ENCODE results near the gene FXR1.
"Not testable (repeated sequence)": the region's sequence is repeated elsewhere in the genome, so short reads cannot be mapped to it uniquely, and the experiment has no call there.

The FXR1 gene

DNA sequence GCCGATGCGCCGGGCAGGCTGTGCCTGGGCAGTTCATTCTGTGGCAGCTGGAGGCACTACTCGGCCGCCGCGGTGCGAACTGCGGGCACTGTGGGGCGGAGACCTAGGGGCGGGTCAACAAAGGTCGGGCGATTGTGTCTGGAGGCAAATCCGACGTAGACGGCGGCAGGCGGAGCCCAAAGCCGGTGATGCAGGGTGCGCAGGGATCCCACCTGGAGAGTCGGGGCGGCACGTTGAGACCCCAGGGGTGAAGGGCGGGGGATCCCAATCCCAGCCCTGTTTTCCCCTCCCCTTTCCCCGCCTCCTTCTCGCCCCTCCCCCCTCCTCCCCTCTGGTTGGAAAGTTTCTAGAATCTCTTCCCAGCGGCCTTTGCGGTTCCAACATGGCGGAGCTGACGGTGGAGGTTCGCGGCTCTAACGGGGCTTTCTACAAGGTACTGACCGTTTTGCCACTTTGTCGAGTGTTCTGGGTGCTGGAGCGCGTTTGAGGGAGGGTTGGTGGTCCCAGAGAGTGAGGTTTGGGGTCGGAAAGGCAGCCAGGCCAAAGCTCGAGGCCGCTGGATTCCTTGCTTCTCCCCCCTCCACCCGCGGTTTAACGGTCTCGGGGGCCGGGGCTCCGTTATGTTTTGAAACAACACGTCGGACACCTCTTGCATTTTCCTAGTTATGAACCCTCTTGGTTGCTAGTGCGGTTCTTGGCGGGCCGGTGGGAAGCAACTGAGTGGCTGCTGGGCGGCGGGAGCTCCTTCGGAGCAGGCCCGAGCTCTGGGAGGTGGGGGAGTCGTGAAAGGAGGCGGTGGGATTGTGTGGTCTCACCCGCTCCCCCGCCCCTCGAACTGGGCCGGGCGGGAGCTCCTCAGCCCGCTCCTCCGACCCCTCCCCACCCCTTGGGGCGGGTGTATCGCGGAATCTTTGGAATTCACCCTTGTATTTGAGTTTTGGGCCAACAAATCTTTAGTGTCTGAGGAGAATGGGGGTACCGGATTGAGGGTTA lies at the start of gene FXR1:
Gene FXR1, plus strand, starts transcription at position 367 of the 993 bp plus-strand sequence. Its CDS starts 16 bp downstream, at position 383.
- H3K27ac ChIP-seq = peak within 1 kb of the TSS; percentile 79
- TF ChIP-seq ZFX (IDR thresholded peaks at IDR 0.05; ENCODE audit: borderline replicate concordance) = no peak
- TF ChIP-seq, protein P1, sequence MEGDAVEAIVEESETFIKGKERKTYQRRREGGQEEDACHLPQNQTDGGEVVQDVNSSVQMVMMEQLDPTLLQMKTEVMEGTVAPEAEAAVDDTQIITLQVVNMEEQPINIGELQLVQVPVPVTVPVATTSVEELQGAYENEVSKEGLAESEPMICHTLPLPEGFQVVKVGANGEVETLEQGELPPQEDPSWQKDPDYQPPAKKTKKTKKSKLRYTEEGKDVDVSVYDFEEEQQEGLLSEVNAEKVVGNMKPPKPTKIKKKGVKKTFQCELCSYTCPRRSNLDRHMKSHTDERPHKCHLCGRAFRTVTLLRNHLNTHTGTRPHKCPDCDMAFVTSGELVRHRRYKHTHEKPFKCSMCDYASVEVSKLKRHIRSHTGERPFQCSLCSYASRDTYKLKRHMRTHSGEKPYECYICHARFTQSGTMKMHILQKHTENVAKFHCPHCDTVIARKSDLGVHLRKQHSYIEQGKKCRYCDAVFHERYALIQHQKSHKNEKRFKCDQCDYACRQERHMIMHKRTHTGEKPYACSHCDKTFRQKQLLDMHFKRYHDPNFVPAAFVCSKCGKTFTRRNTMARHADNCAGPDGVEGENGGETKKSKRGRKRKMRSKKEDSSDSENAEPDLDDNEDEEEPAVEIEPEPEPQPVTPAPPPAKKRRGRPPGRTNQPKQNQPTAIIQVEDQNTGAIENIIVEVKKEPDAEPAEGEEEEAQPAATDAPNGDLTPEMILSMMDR (IDR thresholded peaks at IDR 0.05) = peak; percentile 86

DNA sequence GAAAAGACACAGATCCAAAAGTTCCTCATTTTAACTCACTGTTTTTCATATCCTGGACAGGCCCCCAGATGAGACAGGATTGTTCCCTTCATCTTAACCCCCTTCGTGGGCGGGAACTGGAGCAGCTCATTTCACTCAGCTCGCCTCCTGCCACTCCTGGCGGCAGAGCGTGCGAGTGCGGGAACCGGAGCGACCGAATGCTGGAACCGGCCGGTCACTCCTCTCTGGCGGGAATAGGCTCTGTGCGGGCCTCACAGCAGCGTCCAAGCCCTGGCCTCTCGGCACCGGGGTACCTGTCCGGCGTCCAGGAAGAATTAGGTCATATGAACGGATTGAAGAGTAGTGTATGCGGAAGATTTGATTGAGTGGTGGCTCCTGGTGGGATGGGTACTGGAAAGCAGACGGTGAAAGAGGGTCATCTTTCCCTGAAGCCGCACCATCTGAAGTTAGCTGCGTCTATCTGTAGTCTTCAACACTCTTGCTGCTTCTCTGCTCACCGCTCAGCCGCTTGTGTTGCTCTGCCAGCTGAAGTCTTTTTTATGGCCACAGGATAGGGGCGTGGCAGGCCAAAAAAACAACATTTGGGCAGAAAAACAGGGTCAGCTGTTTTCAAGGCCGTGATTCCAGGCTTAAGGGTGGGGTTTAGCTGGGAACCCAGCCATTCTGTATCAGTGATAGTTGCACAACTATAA lies 42.3 kb upstream of the FXR1 start:
- TF ChIP-seq, protein P1 (IDR thresholded peaks at IDR 0.05) = no peak
- no peak for TF ChIP-seq ZFX (IDR thresholded peaks at IDR 0.05; ENCODE audit: borderline replicate concordance)
- H3K27ac ChIP-seq = no peak overlapping the region

DNA sequence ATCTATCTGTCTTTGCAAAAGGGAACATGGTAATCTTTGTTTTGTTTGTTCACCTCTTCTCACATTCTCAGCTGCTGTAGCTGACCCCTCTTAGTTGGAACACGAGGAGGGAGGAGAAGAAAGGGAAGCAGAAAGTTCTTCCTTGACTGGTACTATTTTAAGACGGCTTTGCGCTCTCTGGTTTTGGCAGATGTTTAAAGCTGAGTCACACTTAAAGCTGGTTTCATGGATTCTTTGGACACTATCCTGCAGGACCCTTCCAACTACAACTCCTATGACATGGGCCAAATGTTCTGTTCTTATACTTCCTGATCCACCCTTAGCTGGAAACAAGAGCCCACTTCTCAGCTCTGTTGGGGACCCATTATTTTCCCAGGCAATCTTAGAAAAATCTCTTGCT lies 40.6 kb upstream of the FXR1 start:
- TF ChIP-seq, protein P1 (IDR thresholded peaks at IDR 0.05) = no peak
- TF ChIP-seq ZFX (IDR thresholded peaks at IDR 0.05; ENCODE audit: borderline replicate concordance) = no peak
- H3K27ac ChIP-seq = no peak overlapping the region

DNA sequence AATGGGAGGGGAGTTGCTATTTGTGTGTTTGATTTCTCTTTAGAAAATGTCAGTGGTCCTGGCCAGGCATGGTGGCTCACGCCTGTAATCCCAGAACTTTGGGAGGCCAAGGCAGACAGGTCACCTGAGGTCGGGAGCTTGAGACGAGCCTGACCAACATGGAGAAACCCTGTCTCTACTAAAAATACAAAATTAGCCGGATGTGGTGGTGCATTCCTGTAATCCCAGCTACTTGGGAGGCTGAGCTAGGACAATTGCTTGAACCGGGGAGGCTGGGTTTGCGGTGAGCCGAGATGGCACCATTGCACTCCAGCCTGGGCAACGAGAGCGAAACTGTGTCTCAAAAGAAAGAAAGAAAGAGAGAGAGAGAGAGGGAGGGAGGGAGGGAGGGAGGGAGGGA lies 40.0 kb upstream of the FXR1 start:
- not testable (repeated sequence) for H3K27ac ChIP-seq

DNA sequence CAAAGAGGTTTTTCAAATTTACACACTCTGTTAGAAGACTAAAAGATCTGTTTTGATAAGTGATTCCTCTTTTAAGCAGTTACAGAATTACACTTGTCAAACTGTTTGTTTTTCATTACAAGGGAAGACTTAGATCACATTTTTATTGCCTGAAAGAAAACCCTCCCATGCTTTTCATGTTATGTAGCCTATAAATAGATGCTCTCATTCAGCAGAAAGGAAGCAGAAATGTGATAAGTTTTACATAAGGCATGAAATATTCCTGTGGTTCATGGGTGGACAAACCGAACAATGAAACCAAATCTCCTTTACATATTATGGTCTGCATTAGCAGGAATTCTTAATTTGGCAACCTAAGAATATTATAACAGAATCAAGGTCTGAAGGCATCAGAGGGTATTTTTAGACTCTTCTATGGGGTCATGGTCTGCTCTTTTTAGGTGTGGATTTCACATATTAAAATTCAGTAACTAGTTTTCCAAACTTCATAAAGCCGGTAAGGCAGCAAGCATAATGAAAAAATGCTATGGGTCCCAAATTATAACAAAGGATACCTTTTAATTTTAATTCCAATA lies 37.3 kb upstream of the FXR1 start:
- H3K27ac ChIP-seq = no peak overlapping the region

DNA sequence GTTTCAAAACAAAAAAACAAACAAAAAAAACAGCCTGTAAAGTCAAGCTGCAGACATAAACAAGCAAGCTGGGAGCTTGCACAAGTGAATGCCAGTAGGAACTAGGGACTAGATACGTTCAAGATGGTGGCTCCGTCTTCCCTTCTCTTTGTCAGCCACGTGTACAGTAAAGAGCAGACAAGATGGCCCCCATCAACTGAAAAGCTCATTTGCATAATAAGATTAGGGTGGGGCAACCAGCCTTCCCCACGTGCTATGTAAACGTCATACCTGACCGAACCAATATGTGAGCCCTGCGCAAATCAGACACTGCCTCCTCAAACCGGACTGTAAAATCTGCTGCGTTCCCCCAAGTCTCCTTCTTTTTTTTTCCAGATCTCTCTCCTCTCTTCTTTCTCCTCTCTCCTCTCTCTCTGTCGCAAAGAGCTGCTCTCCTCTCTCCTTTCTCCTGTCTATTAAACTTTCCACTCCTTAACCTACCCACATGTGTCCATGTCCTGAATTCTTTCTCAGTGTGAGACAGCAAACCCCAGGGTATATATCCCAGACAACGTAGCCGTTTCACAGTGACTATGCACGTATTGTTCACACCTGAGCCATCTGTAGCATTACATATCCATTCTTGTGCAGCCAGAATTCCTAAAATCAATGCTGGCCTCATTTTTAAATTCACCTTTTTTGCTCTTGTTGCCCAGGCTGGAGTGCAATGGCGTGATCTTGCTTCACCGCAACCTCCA lies 31.2 kb upstream of the FXR1 start:
- no peak overlapping the region for H3K27ac ChIP-seq
- no peak for TF ChIP-seq ZFX (IDR thresholded peaks at IDR 0.05; ENCODE audit: borderline replicate concordance)
- TF ChIP-seq, protein P1 (IDR thresholded peaks at IDR 0.05) = no peak

More for the DNA sequence above, 37.3 kb upstream of the FXR1 start:
- TF ChIP-seq, protein P1 (IDR thresholded peaks at IDR 0.05) = no peak
- no peak for TF ChIP-seq ZFX (IDR thresholded peaks at IDR 0.05; ENCODE audit: borderline replicate concordance)

DNA sequence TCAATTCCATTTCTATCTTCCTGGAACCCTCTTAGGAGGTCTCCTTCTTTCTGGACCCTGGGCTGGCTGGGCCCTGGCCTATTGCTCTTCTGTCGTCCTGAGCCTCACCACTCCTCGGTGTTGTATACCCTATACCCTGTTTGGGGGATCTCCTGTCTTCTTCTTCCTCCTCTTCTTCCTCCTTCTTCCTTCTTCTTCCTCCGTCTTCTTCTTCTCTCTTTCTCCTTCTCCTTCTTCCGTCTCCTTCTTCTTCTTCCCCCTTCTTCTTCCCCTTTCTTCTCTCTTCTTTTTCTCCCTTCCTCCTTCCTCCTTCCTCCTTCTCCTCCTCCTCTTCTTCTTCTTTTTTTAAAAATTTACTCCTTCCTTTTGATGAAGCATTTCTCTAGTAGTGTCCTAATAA lies 30.4 kb upstream of the FXR1 start:
- H3K27ac ChIP-seq = no peak overlapping the region
- TF ChIP-seq ZFX (IDR thresholded peaks at IDR 0.05; ENCODE audit: borderline replicate concordance) = no peak
- TF ChIP-seq, protein P1 (IDR thresholded peaks at IDR 0.05) = no peak
